Peyer's patch (tissue), 4 donors: ENCODE data around the gene PLAA. TPM values are rescaled to one million over a fixed set of nuclear protein-coding genes. Genes with fewer than 3 reads are reported as not detected.

Experiments used
- DNase-seq, 3 donors: peaks; one replicate each; pipeline ENCODE4 v3.0.0-alpha.2; 2017 to 2019
- H3K27ac ChIP-seq, 4 donors: fragments of 200-600 bp; sonication (generic); one replicate each; pipeline ENCODE4 v1.5.1; 2016 to 2019
- H3K27me3 ChIP-seq, 2 donors: fragments of 200-600 bp; sonication (generic); one replicate each; pipeline ENCODE4 v1.5.1; 2019
- H3K36me3 ChIP-seq, 3 donors: fragments of 200-600 bp; sonication (generic); one replicate each; pipeline ENCODE4 v1.5.1; 2016 to 2019
- H3K4me1 ChIP-seq, 4 donors: fragments of 200-600 bp; sonication (generic); one replicate each; pipeline ENCODE4 v1.5.1; 2016 to 2019
- H3K4me3 ChIP-seq, 4 donors: fragments of 200-600 bp; sonication (generic); 1 replicate in 3 of 4; 2 replicates in 1 of 4; pipeline ENCODE4 v1.5.1; 2016 to 2019; ENCODE audit warnings: mild to moderate bottlenecking in 1 of 4
- H3K9me3 ChIP-seq, 4 donors: fragments of 200-600 bp; sonication (generic); one replicate each; pipeline ENCODE4 v1.5.1; 2016 to 2019; ENCODE audit warnings: mild to moderate bottlenecking in 1 of 4
- CTCF ChIP-seq, 6 experiments: fragments of 450-650 bp in 4 of 6; fragments of 200-600 bp in 2 of 6; sonication (generic) in 1 of 6; IDR thresholded peaks; one replicate each; pipeline ENCODE4 v1.5.1; 2017 to 2019; ENCODE audit warnings: antibody characterized with exemption in 6 of 6, mild to moderate bottlenecking in 3 of 6, moderate library complexity in 1 of 6
- POLR2A ChIP-seq, 2 donors: fragments of 450-650 bp; IDR thresholded peaks; one replicate each; pipeline ENCODE4 v1.5.1; 2017; ENCODE audit warnings: antibody characterized with exemption in 2 of 2, mild to moderate bottlenecking in 2 of 2, moderate library complexity in 2 of 2
- total RNA-seq, 4 donors: library from RNA; depleted of rRNA; stranded (reverse); fragments of >200 nt; gene quantifications; one replicate each; pipeline ENCODE4 v1.1.0, GENCODE V29; 2016

The PLAA gene
- total RNA-seq, 4 donors from 2014 or later: 16.3 to 30.5 (median 22.8) TPM

DNA sequence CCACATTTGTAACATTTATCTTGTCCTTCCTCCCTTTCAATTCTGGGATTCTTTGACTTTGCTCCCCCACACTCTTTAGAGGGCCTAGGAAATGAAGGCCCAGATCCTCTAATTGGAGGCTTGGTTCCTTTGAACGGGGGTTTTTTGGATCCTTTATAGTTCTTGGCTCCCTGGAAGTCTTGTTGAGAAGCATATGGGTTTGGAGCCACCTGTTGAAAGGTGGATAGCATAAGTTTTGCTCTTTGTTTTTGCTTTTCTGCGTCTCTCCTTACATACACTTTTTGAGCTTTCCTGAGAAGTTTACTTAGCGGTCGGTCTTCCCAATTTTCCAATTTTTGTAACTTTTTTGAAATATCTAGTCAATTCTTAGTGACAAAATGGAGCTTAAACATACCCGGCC lies 26.9 kb upstream of the PLAA start:
- H3K4me1 ChIP-seq: no peaks in the 10 kb centered on the region
- no peak overlapping the region for H3K27ac ChIP-seq
- DNase-seq: no peak
- H3K27me3 ChIP-seq: no peaks in the 10 kb centered on the region
- no peaks in the 10 kb centered on the region for H3K36me3 ChIP-seq
- no peak for TF ChIP-seq CTCF (IDR thresholded peaks at IDR 0.05)
- TF ChIP-seq POLR2A (IDR thresholded peaks at IDR 0.05): no peak
- H3K9me3 ChIP-seq: no peaks in the 10 kb centered on the region
- H3K4me3 ChIP-seq: no peak overlapping the region

GRCh38 chr9:26971721-26972120 lies 24.7 kb upstream of the PLAA start:
- H3K4me3 ChIP-seq: no peak overlapping the region
- no peaks in the 10 kb centered on the region for H3K27me3 ChIP-seq
- no peaks in the 10 kb centered on the region for H3K4me1 ChIP-seq
- H3K36me3 ChIP-seq: no peaks in the 10 kb centered on the region
- H3K9me3 ChIP-seq: no peaks in the 10 kb centered on the region
- H3K27ac ChIP-seq: no peak overlapping the region
- no peak for DNase-seq
- no peak for TF ChIP-seq CTCF (IDR thresholded peaks at IDR 0.05)
- TF ChIP-seq POLR2A (IDR thresholded peaks at IDR 0.05): no peak

DNA sequence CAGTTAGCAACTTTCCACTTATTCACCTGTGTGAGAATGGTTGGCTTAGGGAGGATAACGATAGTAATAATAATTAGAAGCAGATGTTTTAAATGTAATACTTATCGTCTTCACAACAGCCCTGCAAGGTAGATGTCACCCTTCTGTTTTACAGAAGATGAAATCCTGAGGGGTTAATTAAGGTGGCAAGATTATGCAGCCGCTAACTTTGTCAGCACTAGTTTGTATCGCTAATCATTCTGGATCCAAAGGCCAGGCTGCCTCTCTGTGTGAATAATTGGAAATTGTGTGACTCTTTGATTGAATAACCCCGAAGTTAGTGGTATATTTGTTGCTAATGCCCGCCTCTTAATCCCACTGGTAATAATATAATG lies 9.8 kb upstream of the PLAA start:
- peak overlapping the region; percentile 75 to 87 (median 78) for H3K27ac ChIP-seq
- H3K9me3 ChIP-seq: no peaks in the 10 kb centered on the region
- DNase-seq: no peak
- peak overlapping the region; percentile 50 to 71 (median 60) for H3K4me3 ChIP-seq
- H3K4me1 ChIP-seq: peaks cover 0 to 5% (median 0%) of the 10 kb centered on the region in 4 donors
- no peaks in the 10 kb centered on the region for H3K36me3 ChIP-seq
- no peaks in the 10 kb centered on the region for H3K27me3 ChIP-seq
- TF ChIP-seq POLR2A (IDR thresholded peaks at IDR 0.05): no peak
- no peak for TF ChIP-seq CTCF (IDR thresholded peaks at IDR 0.05)

GRCh38 chr9:26955921-26956859 lies 9.1 kb upstream of the PLAA start, which contains the start of gene IFT74:
Gene IFT74, plus strand, starts transcription at chr9:26956412. Its CDS starts 5,556 bp downstream, at chr9:26961968.
- peaks cover 0 to 5% (median 0%) of the 10 kb centered on the region in 4 donors for H3K4me1 ChIP-seq
- TF ChIP-seq POLR2A (IDR thresholded peaks at IDR 0.05) (peak in 1 of 2 donors; percentile 35), CTCF (IDR thresholded peaks at IDR 0.05) (peak in 1 of 6 experiments; percentile 13)

DNA sequence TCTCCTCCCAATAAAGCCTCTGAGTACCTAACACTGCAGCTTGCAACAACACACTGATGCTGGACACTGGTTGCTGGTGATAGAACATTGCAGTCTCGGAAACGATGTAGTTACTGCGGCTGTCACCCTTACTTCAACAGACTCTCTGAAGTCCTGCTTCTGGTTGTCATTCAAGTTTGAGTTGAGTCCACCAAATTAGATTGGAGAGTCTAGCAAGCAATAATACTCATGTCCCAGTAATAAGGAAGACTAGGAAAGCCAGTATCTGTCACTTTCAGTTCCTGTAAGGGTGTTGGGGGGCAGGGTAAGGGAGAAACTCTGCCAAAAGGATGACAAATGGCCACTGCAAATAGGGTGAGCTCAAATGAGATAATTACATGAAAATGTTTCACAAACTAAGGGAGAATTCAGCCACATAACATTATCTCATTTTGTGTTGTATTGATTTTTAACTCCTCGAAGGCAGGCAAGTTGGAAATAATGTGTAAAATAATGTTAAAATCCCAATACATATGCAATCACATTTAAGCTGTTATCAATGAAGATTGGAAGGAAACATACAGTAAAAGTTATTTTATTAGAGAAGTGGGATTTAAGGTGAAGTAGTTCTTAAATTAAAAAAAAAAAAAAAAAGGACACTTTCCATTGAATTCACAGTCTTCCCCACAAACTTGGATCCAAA lies 8.3 kb upstream of the PLAA start:
- TF ChIP-seq CTCF (IDR thresholded peaks at IDR 0.05) (no peak), POLR2A (IDR thresholded peaks at IDR 0.05) (no peak)
- H3K27me3 ChIP-seq: no peaks in the 10 kb centered on the region
- DNase-seq: no peak
- H3K27ac ChIP-seq: peak overlapping the region; percentile 22 to 87 (median 78)
- no peaks in the 10 kb centered on the region for H3K9me3 ChIP-seq
- peak overlapping the region; percentile 50 to 71 (median 60) for H3K4me3 ChIP-seq
- H3K36me3 ChIP-seq: no peaks in the 10 kb centered on the region
- peaks cover 0 to 5% (median 0%) of the 10 kb centered on the region in 4 donors for H3K4me1 ChIP-seq

More at GRCh38 chr9:26955921-26956859, 9.1 kb upstream of the PLAA start, which contains the start of gene IFT74:
- DNase-seq: peak; percentile 95 to 99 (median 97)
- no peaks in the 10 kb centered on the region for H3K9me3 ChIP-seq
- H3K27ac ChIP-seq: peak within 1 kb of the TSS; percentile 75 to 87 (median 78)
- H3K27me3 ChIP-seq: no peaks in the 10 kb centered on the region
- no peaks in the 10 kb centered on the region for H3K36me3 ChIP-seq
- H3K4me3 ChIP-seq: peak within 1 kb of the TSS; percentile 50 to 71 (median 60)
